PC-9 (cell line): Measurements from ENCODE around the gene LRRC30.

ENCODE experiments used
- EZH2 ChIP-seq: fragments of 200-600 bp; sonication (generic); IDR thresholded peaks from 2 replicates; pipeline ENCODE4 v1.8.0; 2017; ENCODE audit warnings: antibody characterized with exemption, low read depth
- TF ChIP-seq, protein P1 (sequence below): fragments of 200-600 bp; sonication (generic); conservative IDR thresholded peaks from 2 replicates; pipeline ENCODE4 v1.6.1; 2017; ENCODE audit warnings: mixed run types, antibody characterized with exemption, mild to moderate bottlenecking, moderate library complexity

GRCh38 chr18:7236933-7237332 lies 6.0 kb downstream of the LRRC30 start:
- TF ChIP-seq, protein P1, sequence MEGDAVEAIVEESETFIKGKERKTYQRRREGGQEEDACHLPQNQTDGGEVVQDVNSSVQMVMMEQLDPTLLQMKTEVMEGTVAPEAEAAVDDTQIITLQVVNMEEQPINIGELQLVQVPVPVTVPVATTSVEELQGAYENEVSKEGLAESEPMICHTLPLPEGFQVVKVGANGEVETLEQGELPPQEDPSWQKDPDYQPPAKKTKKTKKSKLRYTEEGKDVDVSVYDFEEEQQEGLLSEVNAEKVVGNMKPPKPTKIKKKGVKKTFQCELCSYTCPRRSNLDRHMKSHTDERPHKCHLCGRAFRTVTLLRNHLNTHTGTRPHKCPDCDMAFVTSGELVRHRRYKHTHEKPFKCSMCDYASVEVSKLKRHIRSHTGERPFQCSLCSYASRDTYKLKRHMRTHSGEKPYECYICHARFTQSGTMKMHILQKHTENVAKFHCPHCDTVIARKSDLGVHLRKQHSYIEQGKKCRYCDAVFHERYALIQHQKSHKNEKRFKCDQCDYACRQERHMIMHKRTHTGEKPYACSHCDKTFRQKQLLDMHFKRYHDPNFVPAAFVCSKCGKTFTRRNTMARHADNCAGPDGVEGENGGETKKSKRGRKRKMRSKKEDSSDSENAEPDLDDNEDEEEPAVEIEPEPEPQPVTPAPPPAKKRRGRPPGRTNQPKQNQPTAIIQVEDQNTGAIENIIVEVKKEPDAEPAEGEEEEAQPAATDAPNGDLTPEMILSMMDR = no peak
- no peak for TF ChIP-seq EZH2
